ENCODE data around the gene TMEM63B.

- TF ChIP-seq CTCF (IDR thresholded peaks at IDR 0.05): no peak
- TF ChIP-seq POLR2A (IDR thresholded peaks at IDR 0.05): no peak
Observed at GRCh38 chr6:44084231-44085014, 42.9 kb upstream of the TMEM63B start.

All from thyroid gland (tissue), 4 donors.